SIG-M5 treated with dmso at 0.1 percent for 504 hours (cell line): ENCODE data around the gene C16orf89.
"Not testable (repeated sequence)": the region's sequence is repeated elsewhere in the genome, so short reads cannot be mapped to it uniquely, and the experiment has no call there.

Experiments
- DNase-seq: peaks from one replicate; lab custom pipeline; 2025; ENCODE audit not compliant: unreplicated experiment; lab: John Stamatoyannopoulos, UW

The C16orf89 gene

DNA sequence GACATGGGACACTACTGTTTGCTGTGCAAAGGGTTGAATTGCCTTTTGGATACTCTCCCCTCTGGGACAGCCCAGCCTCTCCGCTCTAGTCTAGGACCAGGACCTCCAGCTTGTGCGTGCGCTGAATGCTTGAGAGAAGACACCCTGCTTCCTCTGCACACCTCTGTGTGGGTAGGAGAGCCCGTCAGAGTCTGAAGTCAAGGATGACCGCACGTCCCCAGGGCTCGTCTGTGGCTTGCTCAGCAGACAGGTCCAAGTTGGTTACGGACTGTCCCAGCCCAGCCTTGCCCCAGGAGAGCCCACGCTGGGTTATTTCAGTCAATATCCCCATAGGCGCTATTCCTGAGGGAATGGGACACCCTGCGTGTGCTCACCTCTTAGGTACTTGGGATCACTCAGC lies 3.7 kb downstream of the C16orf89 start:
- no peak for DNase-seq

- no peak for DNase-seq
These were observed 5.6 kb downstream of the C16orf89 start for GRCh38 chr16:5060073-5060641.

GRCh38 chr16:5059386-5060072 lies 6.2 kb downstream of the C16orf89 start:
- DNase-seq: no peak

- DNase-seq: no peak
These were observed 7.3 kb downstream of the C16orf89 start for GRCh38 chr16:5058476-5058875.

- peak; percentile 26 for DNase-seq
These were observed 9.4 kb downstream of the C16orf89 start for GRCh38 chr16:5056352-5056751.

DNA sequence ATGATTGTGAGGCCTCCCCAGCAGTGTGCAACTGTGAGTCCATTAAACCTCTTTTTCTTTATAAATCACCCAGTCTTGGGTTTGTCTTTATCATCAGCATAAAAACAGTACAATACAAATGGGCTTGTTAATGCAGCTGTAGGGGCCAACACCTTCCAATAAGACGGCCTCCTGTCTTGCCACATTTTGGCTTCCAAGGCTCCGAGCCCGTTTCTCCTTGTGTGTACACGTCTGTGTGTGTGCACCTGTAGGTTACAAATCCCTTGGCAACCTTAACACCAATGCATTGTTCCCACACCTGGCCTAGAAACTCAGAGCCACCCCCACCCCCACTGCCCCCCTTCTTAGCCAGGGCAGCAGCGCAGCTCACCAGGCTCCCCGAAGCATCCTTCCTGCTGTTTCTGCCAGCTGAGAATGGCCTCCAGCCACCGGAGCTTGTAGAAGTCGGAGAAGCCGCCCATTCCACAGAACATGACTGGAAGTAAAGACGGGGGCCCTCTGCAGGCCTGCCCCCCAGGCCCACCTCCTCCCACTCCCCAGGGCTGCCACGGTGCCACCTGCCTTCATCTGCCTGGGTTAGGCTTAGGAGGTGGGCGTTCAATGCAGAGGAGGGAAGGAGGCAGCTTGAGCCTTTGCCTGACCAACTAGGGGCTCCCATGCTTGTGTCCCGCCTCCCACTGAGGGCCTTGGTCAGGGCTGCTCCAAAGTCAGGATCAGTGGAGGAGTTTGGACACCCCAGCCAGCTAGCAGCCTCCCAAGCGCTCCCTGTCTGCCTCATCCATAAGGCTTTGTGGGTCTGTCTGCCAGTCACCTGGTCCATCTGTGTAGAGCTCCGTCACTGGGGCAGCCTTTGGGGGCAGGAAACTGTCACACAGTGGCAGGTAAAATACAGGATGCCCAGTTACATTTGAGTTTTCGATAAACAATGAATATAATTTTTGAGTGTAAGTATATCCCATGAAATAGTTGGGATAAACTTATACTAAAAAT lies 10.6 kb downstream of the C16orf89 start:
- no peak for DNase-seq

DNA sequence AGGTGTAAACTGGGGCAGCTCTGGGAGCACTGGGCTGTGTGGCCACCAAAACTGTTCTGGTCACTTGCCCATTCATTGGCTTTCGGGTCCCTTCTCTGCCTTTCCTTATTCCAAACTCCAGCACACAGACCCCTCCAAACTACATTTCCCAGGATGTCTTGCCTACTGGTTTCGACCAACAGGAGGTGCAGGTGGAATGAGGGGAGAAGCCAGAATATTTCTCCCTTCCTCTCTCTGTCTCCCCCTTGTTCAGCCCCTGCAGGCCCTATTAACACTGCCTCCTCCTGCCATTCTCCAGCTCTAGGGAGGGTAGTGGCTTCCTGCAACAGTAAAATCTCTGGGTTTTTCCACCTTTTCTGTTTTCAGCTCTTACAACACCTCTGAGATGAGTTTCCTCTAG lies 18.8 kb downstream of the C16orf89 start:
- no peak for DNase-seq

GRCh38 chr16:5045499-5046115 lies 20.1 kb downstream of the C16orf89 start:
- DNase-seq: no peak

DNA sequence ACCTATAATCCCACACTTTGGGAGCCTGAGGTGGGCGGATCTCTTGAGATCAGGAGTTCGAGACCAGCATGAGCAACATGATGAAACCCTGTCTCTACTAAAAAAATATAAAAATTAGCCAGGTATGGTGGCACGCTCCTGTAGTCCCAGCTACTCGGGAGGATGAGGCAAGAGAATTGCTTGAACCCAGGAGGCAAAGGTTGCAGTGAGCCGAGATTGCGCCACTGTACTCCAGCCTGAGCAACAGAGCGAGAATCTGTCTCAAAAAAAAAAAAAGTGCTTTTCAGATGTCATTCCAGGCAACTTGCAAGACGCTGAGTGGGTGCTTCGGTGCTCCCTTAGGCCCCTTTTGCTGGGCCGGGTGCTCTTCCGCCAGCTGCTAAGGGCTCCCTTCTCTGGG lies 21.2 kb downstream of the C16orf89 start:
- DNase-seq: not testable (repeated sequence)

DNA sequence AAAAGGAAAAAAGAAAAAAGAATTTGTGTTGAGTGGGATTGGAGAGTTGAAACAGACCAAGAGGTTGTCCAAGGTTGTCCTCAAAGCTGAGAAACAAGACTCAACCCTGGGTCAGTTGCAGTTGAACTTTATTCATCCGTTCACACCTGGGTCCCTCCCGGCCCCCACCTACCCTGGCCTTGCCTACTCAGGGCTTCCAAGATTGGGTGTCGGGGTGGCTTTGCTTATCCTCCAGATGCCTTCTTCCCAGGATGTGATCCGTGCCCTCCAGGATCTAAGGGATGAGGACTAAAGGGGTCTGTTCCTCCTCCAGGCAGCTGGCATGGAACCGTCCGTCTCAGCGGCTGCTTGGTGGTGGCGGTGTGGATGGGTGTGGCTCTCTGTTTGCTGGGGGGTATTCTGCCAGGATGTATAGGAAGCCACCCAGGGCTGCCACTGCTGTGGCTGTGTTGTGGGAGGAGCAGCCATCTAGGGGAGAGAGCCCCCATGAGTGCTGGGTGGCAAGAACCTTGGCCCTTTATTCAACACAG lies 21.7 kb downstream of the C16orf89 start:
- DNase-seq: no peak

GRCh38 chr16:5042574-5043171 lies 23.1 kb downstream of the C16orf89 start:
- DNase-seq: no peak

DNA sequence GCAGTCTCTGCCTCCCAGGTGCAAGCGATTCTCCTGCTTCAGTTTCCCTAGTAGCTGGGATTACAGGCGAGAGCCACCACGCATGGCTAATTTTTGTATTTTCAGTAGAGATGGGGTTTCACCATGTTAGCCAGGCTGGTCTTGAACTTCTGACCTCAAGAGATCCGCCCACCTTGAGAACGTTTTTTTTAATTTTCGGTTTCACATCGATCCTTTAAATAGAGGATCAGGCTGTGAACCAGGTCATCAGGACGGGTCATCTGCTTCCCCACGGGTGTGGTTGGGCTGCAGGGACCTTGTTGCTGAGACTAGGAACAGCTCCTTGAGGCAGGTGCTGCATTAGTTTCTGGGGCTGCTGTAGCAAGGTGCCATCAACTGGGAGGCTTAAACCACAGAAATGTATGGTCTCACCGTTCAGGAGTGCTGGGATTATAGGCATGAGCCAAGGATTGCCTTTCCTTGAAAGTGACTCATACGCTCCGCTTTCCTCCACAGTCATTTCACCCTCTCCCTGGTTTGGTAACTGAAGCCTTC lies 24.1 kb downstream of the C16orf89 start:
- no peak for DNase-seq

DNA sequence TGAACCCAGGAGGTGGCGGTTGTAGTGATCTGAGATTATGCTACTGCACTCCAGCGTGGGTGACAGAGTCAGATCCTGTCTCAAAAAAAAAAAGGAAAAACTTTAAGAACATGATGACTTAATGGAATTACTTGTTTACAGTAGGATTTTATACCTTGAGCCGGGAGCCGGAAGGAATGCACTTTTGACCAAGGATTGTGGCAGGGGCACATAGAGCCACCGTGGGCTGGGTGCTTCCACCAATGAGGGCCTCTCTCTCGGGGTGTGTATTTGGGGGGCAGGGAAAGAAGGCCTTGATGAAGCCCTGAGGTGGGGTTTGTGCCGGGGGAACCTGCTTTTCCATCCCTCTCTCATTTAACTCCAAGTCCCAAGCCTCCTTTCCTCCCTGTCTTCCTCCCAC lies 25.3 kb downstream of the C16orf89 start:
- no peak for DNase-seq

GRCh38 chr16:5036228-5037156 lies 29.3 kb downstream of the C16orf89 start:
- no peak for DNase-seq

DNA sequence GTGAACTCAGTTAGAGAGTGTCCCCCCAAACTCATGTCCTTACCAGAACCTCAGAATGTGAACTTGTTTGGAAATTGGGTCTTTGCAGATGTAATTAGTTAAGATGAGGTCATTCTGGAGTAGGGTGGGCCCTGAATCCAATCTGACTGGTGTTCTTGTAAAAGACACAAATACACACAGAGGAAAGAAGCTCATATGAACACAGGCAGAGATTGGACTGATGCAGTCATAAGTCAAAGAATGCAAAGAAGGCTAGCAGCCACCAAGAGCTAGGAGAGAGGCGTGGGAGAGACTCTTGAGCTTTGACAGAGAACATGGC lies 29.9 kb downstream of the C16orf89 start:
- no peak for DNase-seq

DNA sequence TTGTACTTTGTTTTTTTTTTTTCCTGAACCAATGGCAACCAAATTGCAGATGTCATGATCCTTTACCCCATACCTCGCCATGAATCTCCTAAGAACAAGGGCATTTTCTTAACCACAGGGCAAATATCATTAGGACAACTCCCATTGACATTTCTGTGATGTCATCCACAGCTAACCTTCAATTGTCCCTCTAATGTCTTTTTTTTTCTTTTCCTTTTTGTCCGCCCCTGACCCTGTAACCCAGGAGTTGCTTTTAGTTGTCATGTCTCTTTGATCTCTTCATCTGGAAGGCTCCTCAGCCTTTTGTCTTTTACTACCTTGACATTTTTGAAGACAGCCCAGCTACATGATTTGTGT lies 31.6 kb downstream of the C16orf89 start:
- DNase-seq: no peak

DNA sequence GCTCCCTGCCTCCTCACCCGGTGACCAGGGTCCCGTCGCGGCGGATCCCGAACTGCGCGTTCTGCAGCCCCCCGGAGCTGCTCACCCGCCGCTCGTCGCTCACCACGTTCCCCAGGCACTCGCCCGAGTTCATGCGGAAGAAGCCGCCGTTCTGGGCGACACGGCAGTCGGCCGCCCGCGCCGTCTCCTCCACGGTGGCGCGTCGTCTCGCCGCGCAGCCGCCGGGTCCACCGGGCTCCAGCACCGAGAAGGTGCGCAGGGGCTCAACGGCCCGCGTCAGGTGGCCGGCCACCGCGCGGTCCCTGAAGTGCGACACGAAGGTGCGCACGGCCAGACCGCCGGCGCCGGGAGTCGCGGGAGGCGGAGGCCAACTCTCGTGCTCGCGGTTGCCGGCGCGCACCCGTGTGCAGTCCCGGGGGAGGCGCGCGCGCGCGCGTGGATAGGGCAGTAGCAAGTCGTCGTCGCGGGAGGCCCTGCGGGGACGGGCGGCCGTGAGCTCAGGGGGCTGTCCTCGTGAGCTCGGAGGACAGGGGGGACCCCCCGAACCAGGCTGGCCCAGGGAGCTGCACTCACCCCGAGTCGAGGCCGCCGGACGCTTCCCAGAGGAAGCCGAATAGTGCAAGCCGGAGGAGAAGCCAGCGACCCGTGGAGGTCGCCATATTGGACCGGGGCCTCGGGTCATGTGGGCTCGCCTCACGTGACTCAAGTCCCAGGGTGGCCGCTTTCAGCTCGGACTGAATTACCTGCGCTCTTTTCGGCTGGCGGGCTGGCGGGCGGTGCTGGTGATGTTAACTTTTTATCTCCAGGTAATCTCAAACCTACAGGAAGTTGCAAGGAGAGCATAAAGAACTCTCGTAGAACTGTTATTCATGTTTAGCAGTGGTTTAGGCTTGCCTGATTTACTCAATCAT lies 32.2 kb downstream of the C16orf89 start, which contains the start of gene NAGPA:
NAGPA (minus strand) TSS at position 680 of the 911 bp plus-strand sequence; CDS start at position 659, 21 bp downstream.
- peak; percentile 62 for DNase-seq

DNA sequence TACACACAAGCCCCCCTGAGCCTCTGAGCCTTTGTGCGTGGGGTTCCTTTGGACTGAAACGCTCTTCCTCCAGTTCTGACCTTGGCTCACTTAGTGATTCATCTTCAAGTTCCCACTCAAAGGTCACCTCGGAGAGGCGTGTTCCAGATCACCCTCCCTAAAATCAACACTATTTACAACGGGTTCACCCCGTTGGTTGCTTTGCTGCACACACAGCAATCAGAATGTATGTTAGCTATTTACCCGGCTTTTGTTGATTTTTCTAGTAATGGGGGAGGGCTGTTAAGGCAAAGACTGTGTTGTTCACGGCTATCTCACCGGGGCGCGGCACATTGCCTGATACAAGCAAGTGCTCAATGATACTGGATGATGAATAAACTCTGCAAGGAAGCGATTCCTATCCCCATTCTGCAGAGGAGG lies 33.0 kb downstream of the C16orf89 start:
- no peak for DNase-seq
